ENCODE results near the gene PVRIG.
"Not testable (repeated sequence)": the region's sequence is repeated elsewhere in the genome, so short reads cannot be mapped to it uniquely, and the experiment has no call there.

Gene PVRIG

DNA sequence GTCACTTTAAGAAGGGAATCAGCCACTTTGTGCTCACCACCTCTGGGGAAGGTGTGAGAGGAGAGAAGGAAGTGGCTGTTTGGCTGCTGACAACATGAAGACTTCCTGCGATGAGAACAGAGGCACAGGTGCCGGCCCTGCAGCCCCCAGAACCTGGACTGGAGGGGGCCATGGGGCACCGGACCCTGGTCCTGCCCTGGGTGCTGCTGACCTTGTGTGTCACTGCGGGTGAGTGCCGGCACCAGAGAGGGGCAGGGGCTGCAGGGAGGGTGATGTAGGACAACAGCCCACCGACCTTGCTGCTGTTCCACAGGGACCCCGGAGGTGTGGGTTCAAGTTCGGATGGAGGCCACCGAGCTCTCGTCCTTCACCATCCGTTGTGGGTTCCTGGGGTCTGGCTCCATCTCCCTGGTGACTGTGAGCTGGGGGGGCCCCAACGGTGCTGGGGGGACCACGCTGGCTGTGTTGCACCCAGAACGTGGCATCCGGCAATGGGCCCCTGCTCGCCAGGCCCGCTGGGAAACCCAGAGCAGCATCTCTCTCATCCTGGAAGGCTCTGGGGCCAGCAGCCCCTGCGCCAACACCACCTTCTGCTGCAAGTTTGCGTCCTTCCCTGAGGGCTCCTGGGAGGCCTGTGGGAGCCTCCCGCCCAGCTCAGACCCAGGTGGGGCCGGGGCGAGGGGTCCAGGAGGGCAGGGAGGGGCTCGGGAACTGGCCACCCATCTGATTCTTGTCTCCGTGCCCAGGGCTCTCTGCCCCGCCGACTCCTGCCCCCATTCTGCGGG lies at the start of gene PVRIG:
Gene PVRIG, plus strand, starts transcription at position 149 of the 785 bp plus-strand sequence. Its CDS starts 22 bp downstream, at position 171.
- DNase-seq (ENCODE audit: low read depth in 2 of 2), result not testable (repeated sequence)

DNA sequence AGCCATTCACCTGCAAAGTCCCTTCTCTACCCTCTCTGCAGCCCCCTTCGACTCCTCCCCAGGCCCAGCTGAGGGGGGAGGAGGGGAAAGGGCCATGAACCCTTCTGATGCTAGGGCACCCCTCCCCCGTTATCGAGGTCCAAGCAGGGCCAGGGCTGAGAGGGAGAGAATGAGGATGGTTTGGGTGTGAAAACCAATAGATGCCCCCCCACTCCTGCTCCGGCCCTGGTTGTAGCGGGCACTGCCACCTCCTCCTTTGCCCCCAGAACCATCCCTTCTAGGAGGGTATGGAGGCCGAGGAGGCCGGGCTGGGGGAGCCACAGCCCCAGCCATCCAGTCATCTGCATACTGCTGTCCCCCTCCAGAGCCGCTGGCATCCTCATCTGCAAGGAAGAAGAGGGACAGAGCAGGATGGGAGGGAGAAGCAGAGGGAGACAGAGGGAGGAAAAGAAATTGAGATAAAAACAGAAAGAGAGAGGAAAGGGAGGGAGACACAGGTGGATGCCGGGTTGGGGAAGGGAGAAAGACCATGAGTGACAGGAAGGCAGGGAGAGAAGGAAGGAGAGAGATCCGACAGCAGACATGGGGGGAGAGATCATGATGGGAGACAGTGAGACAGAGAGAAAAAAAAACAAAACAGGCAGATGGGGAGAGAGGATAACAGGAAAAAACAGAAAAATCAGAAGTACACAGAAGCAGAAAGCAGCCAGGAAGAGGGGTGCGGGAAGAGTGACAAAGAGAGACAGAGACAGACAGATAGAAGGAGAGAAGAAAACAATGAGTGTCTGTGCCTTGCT lies 49.5 kb upstream of the PVRIG start:
- DNase-seq (ENCODE audit: low read depth in 2 of 2), result no peak

DNA sequence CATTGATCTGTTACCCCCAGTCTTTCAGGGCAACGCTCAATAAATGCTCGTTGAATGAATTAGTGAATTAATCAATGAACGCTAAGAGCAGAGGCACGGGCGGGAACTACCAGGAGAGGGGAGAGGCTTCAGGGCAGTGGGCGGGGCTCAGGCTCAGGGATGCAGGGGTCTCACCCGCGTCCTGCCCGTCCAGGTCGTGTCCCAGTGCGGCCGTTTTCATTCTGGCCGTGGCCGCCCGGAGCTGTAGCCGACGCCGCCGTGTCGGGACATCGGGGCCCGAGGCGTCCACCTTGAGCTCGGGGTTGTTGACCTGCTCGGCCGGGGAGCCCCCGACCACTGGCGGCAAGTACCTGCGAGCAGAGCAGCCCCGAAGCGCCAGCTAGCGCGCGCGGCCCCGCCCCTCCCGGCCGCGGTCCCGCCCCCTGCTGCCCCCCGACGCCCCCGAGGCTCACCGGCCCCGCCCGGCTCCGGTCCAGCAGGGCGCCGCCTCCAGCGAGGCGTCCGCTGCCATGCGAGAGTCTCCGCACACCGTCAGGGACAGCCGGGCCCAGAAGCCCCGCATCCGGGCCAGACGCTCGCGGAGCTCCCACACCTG lies 48.6 kb upstream of the PVRIG start:
- no peak for DNase-seq (ENCODE audit: low read depth in 2 of 2)

DNA sequence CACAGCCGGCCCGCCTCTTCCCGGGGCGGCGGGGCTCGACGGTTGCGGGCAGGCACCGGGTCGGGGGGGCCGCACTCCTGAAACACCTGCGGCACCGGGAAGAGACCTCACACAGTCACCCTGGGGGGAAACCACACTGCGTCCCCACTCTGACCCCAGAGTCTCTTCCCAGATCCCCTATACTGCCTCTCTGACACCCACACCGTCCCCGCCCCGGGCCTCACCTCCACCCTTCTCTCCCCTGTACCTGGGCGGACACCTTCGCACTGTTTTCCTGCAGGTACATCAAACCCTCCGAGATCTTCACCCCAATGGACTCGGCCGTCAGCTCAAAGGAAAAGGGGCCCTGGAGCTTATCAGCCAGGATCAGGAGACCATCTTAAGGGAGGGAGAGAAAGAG lies 47.9 kb upstream of the PVRIG start:
- no peak for DNase-seq (ENCODE audit: low read depth in 2 of 2)

DNA sequence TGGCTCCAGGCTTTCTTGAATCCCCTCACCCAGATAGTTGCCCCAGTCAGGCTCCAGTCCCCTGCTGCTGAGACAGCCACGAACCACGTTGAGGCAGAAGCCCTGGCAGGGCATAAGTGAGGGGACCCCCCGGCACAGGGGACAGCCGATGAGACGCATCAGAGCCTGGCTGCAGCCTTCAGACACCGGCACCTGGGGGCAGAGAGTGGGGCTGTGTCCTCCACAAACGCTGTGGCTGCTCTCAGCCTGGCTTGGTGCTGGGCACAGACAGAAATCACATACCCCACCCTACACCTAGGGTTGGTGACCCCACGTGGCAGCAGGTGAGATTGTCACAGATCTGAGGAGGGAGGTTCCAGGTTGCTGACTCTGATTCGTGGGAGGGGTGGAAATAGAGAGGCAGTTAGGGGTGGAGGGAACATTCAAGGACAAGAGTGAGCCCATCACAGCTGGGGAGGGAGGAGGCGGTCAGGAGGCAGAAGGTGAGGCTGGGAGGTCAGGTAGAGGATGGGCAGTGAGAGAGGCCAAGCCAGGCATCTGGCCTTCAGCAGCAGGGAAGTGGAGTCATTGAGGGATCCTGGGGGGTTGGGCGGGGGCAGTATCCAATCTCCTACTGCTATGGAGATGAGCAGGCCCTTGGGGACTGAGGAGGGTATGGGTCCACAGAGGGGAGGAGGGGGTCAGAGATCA lies 45.8 kb upstream of the PVRIG start:
- no peak for DNase-seq (ENCODE audit: low read depth in 2 of 2)

DNA sequence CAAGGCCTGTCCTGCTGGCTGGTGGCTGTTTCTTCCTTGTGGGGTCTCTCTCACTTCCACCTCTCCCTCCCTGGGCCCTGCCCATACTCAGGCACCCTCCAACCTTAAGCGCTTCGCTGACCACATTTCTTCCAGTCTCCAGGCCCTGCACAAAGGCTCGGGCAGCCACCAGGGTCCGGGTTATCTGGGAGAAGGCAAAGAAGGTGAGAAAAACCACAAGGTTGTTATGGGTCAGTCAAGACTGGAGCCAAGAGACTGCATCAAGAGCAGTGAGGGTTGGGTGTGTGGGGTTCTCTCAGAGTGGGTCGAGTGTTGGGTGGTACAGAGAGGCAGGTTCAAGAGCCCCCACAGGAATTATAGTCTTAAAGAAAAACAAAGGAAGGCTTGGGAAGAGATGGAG lies 45.2 kb upstream of the PVRIG start:
- DNase-seq (ENCODE audit: low read depth in 2 of 2), result no peak

DNA sequence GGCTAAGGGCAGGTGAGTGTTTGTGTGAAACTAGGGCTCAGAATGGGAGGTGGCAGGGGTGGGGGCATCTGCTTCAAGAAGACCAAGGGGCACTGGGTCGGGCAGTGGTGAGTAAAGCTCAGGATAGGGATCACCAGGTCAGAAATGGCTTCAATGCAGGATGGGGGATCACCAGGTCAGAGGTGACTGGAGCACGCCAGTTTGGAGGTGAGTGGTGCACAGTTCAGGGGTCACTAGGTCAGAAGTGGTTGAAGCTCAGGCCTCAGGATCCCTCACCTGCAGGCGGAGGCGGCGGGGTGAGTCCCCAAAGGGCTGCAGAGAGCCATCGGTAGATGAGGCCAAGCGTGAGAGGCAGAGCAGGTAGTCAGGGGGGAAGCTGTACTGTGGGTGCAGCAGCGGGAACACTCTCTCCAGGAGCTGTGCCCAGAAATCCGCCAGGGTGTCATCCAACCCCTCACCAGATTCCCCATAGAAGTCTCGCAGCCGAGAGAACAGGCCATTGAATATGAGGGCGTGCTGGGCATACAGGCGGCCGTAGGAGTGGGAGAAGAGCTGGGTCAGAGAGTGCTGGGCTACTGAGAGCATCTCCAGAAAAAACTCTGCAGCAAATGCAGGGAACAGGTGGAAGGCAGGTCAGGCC lies 44.3 kb upstream of the PVRIG start:
- DNase-seq (ENCODE audit: low read depth in 2 of 2), result no peak

DNA sequence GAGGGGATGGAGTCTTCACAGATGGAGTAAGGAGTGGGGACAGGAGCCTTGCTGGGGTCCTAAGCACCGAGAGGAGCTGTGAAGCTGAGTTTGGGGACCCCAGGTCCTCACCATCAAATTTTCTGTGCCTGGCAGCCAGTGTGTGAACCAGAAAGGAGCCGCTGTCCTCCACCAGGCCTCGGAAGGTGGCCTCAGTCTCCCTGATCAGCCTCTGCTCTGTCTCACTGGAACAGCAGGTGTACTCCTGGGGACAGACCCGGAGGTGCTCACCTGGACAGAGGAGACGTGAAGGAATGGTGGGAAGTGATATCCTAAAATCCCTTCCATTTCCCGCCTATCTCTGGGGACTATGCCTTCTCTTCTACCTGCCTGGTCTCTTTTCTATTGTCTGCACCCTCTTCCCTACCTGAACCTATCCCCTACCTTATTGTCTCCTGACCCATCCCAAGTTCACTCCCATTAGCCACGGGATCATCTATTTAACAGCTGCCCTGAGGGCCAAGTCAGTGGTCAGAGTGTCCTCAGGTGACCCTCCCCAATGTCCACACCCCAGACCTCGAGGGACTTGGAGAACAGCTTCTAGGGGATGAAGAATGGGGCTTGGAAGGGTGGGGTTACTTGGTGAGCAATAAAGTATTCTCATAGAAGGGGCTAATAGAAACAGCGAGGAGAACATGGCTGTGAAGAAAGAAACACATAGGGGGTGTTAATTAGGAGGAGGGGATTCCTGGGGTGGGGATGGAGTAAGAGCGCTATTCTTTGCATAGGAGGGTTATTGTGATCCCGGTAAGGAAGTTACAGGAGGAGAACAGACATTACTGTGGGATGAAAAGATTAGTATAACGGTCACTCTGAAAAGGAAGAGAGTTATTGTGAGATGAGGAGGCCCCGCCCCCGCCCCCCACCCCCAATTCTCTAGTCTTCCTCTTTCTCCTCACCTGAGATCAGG lies 43.4 kb upstream of the PVRIG start:
- DNase-seq (ENCODE audit: low read depth in 2 of 2), result no peak

DNA sequence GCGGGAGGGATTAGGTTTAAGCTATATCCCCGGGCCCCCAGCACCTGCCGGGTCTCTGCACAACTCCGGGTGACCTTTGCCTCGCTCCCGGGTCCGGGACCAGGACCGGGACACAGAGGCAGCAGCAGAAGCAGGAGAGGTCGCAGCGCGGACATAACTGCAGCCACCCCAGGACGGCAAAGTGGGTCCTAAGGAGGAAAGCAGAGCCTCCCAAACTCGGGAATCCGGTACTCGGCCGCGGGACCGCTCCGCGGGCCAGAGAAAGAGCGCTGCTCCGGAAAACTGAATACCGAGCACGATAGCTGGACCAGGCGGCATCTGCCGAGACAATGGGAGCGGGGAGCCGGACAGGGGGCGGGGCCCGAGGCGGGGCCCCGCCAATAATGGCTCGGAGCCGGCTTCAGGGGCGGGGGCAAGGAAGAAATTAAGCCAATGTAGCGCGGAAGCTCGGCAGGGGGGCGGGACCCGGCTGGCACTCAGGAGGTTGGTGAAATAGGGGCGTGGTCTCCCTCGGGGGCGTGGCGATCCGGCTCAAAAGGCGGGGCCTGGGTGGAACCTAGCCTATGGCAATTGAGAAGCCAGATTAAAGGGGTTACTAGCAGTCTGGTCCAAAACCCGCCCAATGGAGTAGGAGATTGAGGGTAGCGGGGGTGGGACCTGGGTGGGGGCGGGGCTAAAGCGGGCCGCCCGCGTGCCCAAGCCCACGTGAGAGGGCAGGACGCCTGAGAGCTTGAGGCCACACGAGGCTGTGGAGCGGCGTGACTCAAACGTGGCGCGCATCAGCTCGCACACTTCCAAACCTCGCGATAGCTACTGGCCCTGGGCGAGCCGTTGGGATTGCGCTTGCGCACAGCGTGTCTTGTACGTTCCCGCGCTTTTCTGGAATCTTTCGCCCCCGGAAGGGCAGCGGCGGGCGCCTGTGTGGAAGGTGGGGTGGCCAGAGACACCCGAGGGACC lies 42.4 kb upstream of the PVRIG start, which contains the start of the genes GPC2 and STAG3:
Gene GPC2, minus strand, starts transcription at position 337 of the 957 bp plus-strand sequence. Its CDS starts 182 bp downstream, at position 155.
Gene STAG3, plus strand, starts transcription at position 874 of the 957 bp plus-strand sequence. CDS start 2,639 bp downstream, outside the sequence.
- peak; percentile 98 for DNase-seq (ENCODE audit: low read depth in 2 of 2)

DNA sequence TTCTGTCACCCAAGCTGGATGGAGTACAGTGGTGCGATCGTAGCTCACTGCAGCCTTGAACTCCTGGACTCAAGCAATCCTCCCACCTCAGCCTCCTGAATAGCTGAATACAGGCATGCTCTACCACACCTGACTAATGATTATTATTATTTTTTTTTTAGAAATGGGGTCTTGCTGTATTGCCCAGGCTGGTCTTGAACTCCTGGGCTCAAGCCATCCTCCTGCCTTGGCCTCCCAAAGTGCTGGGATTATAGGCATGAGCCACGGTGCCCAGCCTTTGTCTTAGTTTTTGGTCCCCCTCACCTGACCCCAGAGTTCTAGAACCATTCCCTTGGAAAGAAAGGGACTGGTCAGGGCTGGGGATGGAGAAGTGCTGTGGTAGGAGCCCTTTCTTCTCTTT lies 39.7 kb upstream of the PVRIG start:
- DNase-seq (ENCODE audit: low read depth in 2 of 2), result not testable (repeated sequence)

DNA sequence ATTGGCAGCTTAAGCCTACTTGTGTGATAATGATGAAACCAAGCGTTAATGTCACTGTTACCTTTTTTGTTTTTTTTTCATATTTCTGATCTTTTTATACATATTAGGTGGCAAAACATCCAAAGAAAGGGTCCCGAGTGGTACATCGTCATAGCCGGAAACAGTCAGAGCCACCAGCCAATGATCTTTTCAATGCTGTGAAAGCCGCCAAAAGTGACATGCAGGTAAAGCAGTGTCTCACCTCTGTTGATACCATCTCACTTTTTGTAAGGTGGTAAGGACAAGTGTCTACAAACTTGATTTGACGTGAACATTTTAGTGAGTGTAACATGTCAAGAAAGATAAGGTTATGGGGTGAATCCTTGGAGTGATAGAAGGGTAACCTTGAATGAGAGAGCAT lies 37.1 kb upstream of the PVRIG start:
- DNase-seq (ENCODE audit: low read depth in 2 of 2), result not testable (repeated sequence)

DNA sequence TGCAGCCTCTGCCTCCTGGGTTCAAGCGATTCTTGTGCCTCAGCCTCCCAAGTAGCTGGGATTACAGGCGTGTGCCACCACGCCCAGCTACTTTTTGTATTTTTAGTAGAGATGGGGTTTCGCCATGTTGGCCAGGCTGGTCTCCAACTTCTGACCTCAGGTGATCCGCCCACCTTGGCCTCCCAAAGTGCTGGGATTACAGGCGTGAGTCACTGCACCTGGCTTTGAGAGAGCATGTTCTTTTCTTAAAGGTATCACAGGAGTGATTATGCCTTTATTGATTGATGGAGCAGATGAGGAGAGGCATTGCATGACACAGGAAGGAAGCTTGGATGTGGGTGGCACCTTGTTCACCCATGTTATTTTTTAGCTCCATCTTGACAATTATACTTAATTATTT lies 36.7 kb upstream of the PVRIG start:
- not testable (repeated sequence) for DNase-seq (ENCODE audit: low read depth in 2 of 2)

DNA sequence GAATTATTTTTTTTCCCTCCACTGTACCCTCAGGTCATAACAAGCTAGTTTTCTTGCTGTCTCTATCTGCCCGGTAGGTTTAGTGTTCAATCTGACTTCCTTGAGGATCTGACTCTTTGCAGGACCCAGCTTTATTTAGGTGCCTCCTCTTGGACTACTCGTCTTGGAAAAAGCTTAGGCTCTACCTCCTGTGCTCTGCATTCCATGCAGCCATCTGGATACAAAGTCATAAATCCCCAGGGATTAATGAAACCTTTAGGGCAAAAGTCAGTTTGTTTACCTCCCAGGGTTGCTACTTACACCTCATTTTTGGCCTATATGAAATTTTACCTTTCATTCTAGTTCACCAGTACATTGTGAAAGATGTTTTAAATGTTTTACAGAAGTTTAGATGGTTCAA lies 34.0 kb upstream of the PVRIG start:
- no peak for DNase-seq (ENCODE audit: low read depth in 2 of 2)

DNA sequence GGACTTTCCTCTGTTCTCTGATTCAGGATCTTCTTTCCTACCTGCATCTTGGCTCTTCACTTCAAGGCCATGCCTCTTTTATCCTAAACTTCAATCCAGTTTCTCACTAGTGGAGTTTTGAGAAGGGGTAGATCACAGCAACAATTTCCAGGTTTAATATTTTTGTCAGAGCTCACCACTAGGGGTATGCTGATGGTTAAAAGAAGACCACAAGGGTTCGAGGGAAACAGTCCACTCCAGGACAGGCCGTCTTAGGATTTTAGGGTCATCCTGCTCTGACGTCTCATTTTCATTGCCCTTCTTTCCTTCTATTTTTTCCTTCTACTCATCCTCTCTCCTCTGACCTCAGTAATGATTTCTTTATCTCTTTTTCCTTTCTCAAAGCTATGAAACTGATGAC lies 30.7 kb upstream of the PVRIG start:
- DNase-seq (ENCODE audit: low read depth in 2 of 2), result no peak

DNA sequence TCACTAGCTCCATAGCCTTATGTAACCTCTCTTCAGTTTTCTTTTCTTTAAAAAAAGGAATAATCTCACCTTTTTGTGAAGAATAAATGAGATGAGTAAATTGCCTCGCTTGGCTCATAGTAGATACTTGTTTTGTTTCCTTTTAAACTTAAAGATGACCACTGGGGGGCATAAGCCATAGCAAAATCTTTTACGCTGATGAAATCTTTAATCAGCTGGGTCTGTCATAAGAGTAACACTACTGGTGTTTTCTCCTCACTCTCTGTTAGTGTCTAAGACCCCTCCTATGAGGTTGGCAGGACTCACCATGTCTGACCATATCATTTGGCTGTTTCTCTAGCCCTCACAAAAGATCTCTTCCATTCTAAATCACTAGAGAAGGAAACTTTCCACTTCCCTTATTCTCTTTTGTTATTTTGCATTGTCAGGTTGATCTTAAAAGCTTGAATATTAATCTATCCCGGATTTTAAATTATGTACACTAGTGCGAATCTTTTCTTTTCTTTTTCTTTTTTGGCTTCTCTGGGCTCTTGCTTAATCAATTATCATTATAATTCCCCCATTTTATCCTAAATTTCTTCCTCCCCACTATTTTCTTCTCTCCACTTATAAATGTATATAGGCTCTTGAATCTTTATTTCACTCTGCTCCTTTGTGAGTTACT lies 29.6 kb upstream of the PVRIG start:
- DNase-seq (ENCODE audit: low read depth in 2 of 2), result no peak

DNA sequence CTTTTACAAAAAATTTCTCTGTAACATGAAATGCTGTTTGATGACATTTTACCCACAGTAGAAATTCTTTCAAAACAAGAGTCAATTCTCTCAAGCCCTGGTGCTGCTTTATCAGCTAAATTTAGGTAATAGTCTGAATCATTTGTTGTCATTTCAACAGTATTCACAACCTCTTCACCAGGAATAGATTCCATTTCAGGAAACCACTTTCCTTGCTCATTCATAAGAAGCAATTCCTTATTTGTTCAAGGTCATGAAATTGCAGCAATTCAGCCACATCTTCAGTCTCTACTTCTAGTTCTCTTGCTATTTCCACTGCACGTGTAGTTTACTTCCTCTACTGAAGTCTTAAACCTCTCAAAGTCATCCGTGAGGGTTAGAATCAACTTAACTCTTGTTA lies 28.0 kb upstream of the PVRIG start:
- no peak for DNase-seq (ENCODE audit: low read depth in 2 of 2)

DNA sequence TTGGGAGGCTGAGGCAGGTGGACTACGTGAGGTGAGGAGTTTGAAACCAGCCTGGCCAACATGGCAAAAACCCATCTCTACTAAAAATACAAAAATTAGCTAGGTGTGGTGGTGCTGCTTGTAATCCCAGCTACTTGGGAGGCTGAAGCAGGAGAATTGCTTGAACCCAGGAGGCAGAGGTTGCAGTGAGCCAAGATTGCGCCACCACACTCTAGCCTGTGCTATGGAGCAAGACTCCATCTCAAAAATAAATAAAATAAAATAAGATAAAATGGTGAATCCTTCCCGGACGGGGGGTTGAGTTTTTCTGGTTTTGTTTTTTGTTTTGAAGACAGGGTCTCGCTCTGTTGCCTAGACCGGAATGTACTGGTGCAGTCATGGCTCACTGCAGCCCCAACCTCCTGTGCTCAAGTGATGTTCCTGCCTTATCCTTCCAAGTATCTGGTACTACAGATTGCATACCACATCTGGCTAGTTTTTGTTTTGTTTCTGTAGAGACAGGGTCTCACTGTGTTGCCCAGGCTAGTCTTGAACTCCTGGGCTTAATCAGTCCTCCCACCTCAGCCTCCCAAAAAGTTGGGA lies 27.4 kb upstream of the PVRIG start:
- DNase-seq (ENCODE audit: low read depth in 2 of 2), result not testable (repeated sequence)

DNA sequence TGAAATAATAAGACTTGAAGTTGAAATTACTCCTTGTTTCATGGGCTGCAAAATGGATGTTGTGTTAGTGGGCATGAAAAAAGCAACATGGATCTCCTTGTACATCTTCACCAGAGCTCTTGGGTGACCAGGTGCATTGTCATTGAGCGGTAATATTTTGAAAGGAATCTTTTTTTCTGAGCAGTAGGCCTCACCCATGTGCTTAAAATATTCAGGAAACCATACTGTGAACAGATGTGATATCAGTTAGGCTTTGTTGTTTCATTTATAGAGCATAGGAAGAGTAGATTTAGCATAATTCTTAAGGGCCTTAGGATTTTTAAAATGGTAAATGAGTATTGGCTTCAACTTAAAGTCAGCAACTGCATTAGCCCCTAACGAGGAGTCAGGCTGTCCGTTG lies 26.8 kb upstream of the PVRIG start:
- no peak for DNase-seq (ENCODE audit: low read depth in 2 of 2)
